Sigmoid colon (tissue), 4 donors: ENCODE measurements around the gene MAST4.

Experiments
- CTCF ChIP-seq, 4 experiments: fragments of 450-650 bp in 3 of 4; fragments of 200-600 bp in 1 of 4; IDR thresholded peaks; one replicate each; pipeline ENCODE4 v1.5.1; 2016 to 2019; ENCODE audit warnings: antibody characterized with exemption in 4 of 4, mild to moderate bottlenecking in 3 of 4, moderate library complexity in 2 of 4
- POLR2A ChIP-seq, 2 donors: fragments of 450-650 bp; IDR thresholded peaks; one replicate each; pipeline ENCODE4 v1.6.1; 2016; ENCODE audit warnings: antibody characterized with exemption in 2 of 2, mild to moderate bottlenecking in 2 of 2, moderate library complexity in 2 of 2
- POLR2AphosphoS5 ChIP-seq, 4 donors: sonication (generic); formaldehyde crosslinking; IDR thresholded peaks; one replicate each; pipeline ENCODE4 v1.6.1; 2017; ENCODE audit warnings: antibody characterized with exemption in 4 of 4

GRCh38 chr5:66932457-66932856, 336.3 kb downstream of the MAST4 start:
- TF ChIP-seq CTCF (IDR thresholded peaks at IDR 0.05) = no peak
- no peak for TF ChIP-seq POLR2A (IDR thresholded peaks at IDR 0.05)
- TF ChIP-seq POLR2AphosphoS5 (IDR thresholded peaks at IDR 0.05) = no peak
